Sigmoid colon (tissue), 3 donors: ENCODE measurements around the gene CCDC60.

ENCODE experiments used
- CTCF ChIP-seq, 4 experiments: fragments of 450-650 bp in 3 of 4; fragments of 200-600 bp in 1 of 4; IDR thresholded peaks; one replicate each; pipeline ENCODE4 v1.5.1; 2016 to 2019; ENCODE audit warnings: antibody characterized with exemption in 4 of 4, mild to moderate bottlenecking in 3 of 4, moderate library complexity in 2 of 4
- POLR2A ChIP-seq, 2 donors: fragments of 450-650 bp; IDR thresholded peaks; one replicate each; pipeline ENCODE4 v1.6.1; 2016; ENCODE audit warnings: antibody characterized with exemption in 2 of 2, mild to moderate bottlenecking in 2 of 2, moderate library complexity in 2 of 2

GRCh38 chr12:119306593-119306992, 27.9 kb upstream of the CCDC60 start:
- TF ChIP-seq CTCF (IDR thresholded peaks at IDR 0.05) (no peak), POLR2A (IDR thresholded peaks at IDR 0.05) (no peak)
